Activated CD4-positive, alpha-beta T cell treated with anti-CD3 and anti-CD28 coated beads for 48 hours (primary cell): ENCODE results near the gene ADK.

Source experiments
- DNase-seq: peaks from one replicate; pipeline ENCODE4 v3.0.0-alpha.2; 2020

Gene ADK

GRCh38 chr10:74371696-74372095, 220.7 kb downstream of the ADK start:
- DNase-seq = no peak

- DNase-seq = no peak
Measured at GRCh38 chr10:74373059-74373458, 222.0 kb downstream of the ADK start.

GRCh38 chr10:74377476-74377875, 226.5 kb downstream of the ADK start:
- no peak for DNase-seq

GRCh38 chr10:74379474-74379873, 228.5 kb downstream of the ADK start:
- no peak for DNase-seq

GRCh38 chr10:74380795-74381194, 229.8 kb downstream of the ADK start:
- DNase-seq = no peak

- no peak for DNase-seq
Measured at GRCh38 chr10:74381291-74381853, 230.4 kb downstream of the ADK start.

GRCh38 chr10:74382663-74383062, 231.6 kb downstream of the ADK start:
- no peak for DNase-seq

- no peak for DNase-seq
Measured at GRCh38 chr10:74383642-74384041, 232.6 kb downstream of the ADK start.

GRCh38 chr10:74384615-74385183, 233.7 kb downstream of the ADK start:
- DNase-seq = no peak

GRCh38 chr10:74388801-74389200, 237.8 kb downstream of the ADK start:
- DNase-seq = no peak

GRCh38 chr10:74391786-74392185, 240.8 kb downstream of the ADK start:
- no peak for DNase-seq

- DNase-seq = no peak
Measured at GRCh38 chr10:74394416-74394969, 243.5 kb downstream of the ADK start.

GRCh38 chr10:74400186-74400585, 249.2 kb downstream of the ADK start:
- DNase-seq = no peak

GRCh38 chr10:74406006-74406405, 255.0 kb downstream of the ADK start:
- DNase-seq = no peak

GRCh38 chr10:74415146-74415839, 264.3 kb downstream of the ADK start:
- DNase-seq = no peak

- DNase-seq = no peak
Measured at GRCh38 chr10:74417397-74417796, 266.4 kb downstream of the ADK start.

GRCh38 chr10:74418285-74418872, 267.4 kb downstream of the ADK start:
- DNase-seq = no peak

GRCh38 chr10:74419491-74419951, 268.5 kb downstream of the ADK start:
- no peak for DNase-seq

GRCh38 chr10:74419958-74420375, 268.9 kb downstream of the ADK start:
- DNase-seq = peak; percentile 39

- DNase-seq = no peak
Measured at GRCh38 chr10:74424565-74424964, 273.5 kb downstream of the ADK start.

- DNase-seq = no peak
Measured at GRCh38 chr10:74425456-74426001, 274.5 kb downstream of the ADK start.

GRCh38 chr10:74431816-74432215, 280.8 kb downstream of the ADK start:
- DNase-seq = no peak

GRCh38 chr10:74432841-74433594, 282.0 kb downstream of the ADK start:
- DNase-seq = no peak
